GM12878 (cell line): Measurements from ENCODE around the gene UST. TPM values are rescaled to one million over a fixed set of nuclear protein-coding genes. Genes with fewer than 3 reads are reported as not detected.

Source experiments
- ATAC-seq: fragments of 200-7000 bp; cut with Tn5 transposase; 3 replicates; pipeline ENCODE4 v1.9.1; 2020; ENCODE audit warnings: mild to moderate bottlenecking, moderate library complexity
- BruUV-seq: library from RNA; stranded (reverse); fragments of 400-500 nt; replicated peaks from 2 replicates; lab custom pipeline; 2021; lab: Mats Ljungman, UMichigan
- CTCF ChIA-PET: fragments of 300-600 bp; sonication (Branson Sonifier 250); formaldehyde crosslinking; extraction: SDS; loops from one replicate; lab custom pipeline; 2021; ENCODE audit warnings: inconsistent platforms; lab: Yijun Ruan, JAX
- POLR2A ChIA-PET: fragments of 350-600 bp; formaldehyde crosslinking; extraction: SDS; loops from one replicate; lab custom pipeline; 2021; ENCODE audit warnings: inconsistent platforms; lab: Charles Lee
- RAD21 ChIA-PET: fragments of 300-600 bp; sonication (Branson Sonifier 250); formaldehyde crosslinking; loops from one replicate; lab custom pipeline; 2023; ENCODE audit warnings: antibody characterized with exemption; ENCODE audit not compliant: unreplicated experiment; lab: Charles Lee
- SMC1A ChIA-PET: fragments of 300-600 bp; sonication (Branson Sonifier 250); formaldehyde crosslinking; loops from one replicate; lab custom pipeline; 2023; ENCODE audit not compliant: unreplicated experiment, uncharacterized antibody; lab: Charles Lee
- DNase-seq: peaks from one replicate; pipeline ENCODE4 v3.0.0-alpha.2; 2011; ENCODE audit warnings: low read depth, low spot score
- FAIRE-seq: peaks from 3 replicates; lab custom pipeline; 2011; peaks lifted over from hg19 to GRCh38; lab: Jason Lieb, UNC
- H2AFZ ChIP-seq: 2 replicates; pipeline ENCODE4 v1.6.0; 2011; ENCODE audit warnings: low read depth, low read length, control low read depth; ENCODE audit not compliant: control insufficient read depth
- H3K27ac ChIP-seq: 2 replicates; pipeline ENCODE4 v1.5.1; 2011; ENCODE audit warnings: control low read depth; ENCODE audit not compliant: control insufficient read depth, insufficient read depth
- H3K27me3 ChIP-seq, 2 experiments: replicated peaks in 1 of 2; 2 replicates each; pipeline versions ENCODE4 v1.6.0 to v1.6.1; 2011; ENCODE audit warnings: low read length in 1 of 2; ENCODE audit not compliant: control insufficient read depth in 2 of 2, insufficient read depth in 2 of 2
- H3K36me3 ChIP-seq, 2 experiments: 2 replicates each; pipeline ENCODE4 v1.5.1; 2011; ENCODE audit warnings: low read length in 1 of 2; ENCODE audit not compliant: control insufficient read depth in 2 of 2, insufficient read depth in 2 of 2
- H3K4me1 ChIP-seq: 2 replicates; pipeline ENCODE4 v1.6.1; 2011; ENCODE audit warnings: mild to moderate bottlenecking, low read length, moderate library complexity, mixed read lengths; ENCODE audit not compliant: control insufficient read depth, insufficient read depth
- H3K4me2 ChIP-seq: 2 replicates; pipeline ENCODE4 v1.6.0; 2011; ENCODE audit warnings: control low read depth; ENCODE audit not compliant: control insufficient read depth, insufficient read depth
- H3K4me3 ChIP-seq: fragments of 200-600 bp; sonication (generic); 2 replicates; pipeline ENCODE4 v1.5.1; 2016
- H3K79me2 ChIP-seq: 2 replicates; pipeline ENCODE4 v1.6.0; 2011; ENCODE audit warnings: low read length; ENCODE audit not compliant: control insufficient read depth, insufficient read depth
- H3K9ac ChIP-seq: 2 replicates; pipeline ENCODE4 v1.8.0; 2011; ENCODE audit warnings: low read length, control low read depth, mixed read lengths; ENCODE audit not compliant: control insufficient read depth, insufficient read depth
- H3K9me3 ChIP-seq: replicated peaks from 3 replicates; pipeline ENCODE4 v1.5.1; 2011; ENCODE audit warnings: mild to moderate bottlenecking, low read length; ENCODE audit not compliant: control insufficient read depth, insufficient read depth
- H4K20me1 ChIP-seq: 2 replicates; pipeline ENCODE4 v1.6.0; 2011; ENCODE audit not compliant: control insufficient read depth, insufficient read depth
- CBFB ChIP-seq: IDR thresholded peaks from 2 replicates; pipeline ENCODE4 v1.6.1; 2016; ENCODE audit warnings: antibody characterized with exemption, low read depth
- NFYB ChIP-seq: IDR thresholded peaks from 2 replicates; pipeline ENCODE4 v1.6.1; 2011; ENCODE audit warnings: low read depth, mild to moderate bottlenecking, low read length, improper control_type of control experiment, moderate library complexity; ENCODE audit not compliant: insufficient read depth
- NR2F1 ChIP-seq: fragments of 450-650 bp; conservative IDR thresholded peaks from 2 replicates; pipeline ENCODE4 v1.6.1; 2017; ENCODE audit warnings: mild to moderate bottlenecking
- PML ChIP-seq: IDR thresholded peaks from 2 replicates; pipeline ENCODE4 v1.6.1; 2012; ENCODE audit warnings: low read length, inconsistent platforms
- RAD21 ChIP-seq: IDR thresholded peaks from 2 replicates; pipeline ENCODE4 v1.6.1; 2011; ENCODE audit warnings: mild to moderate bottlenecking, low read depth, low read length, moderate library complexity; ENCODE audit not compliant: insufficient read depth
- STAT3 ChIP-seq: IDR thresholded peaks from 2 replicates; pipeline ENCODE4 v1.6.1; 2011; ENCODE audit warnings: low read depth, low read length, improper control_type of control experiment
- TCF3 ChIP-seq: IDR thresholded peaks from 2 replicates; pipeline ENCODE4 v1.6.1; 2012; ENCODE audit warnings: low read depth, mild to moderate bottlenecking, low read length, borderline replicate concordance; ENCODE audit not compliant: insufficient read depth
- ZNF384 ChIP-seq: IDR thresholded peaks from 2 replicates; pipeline ENCODE4 v1.6.1; 2012; ENCODE audit warnings: low read depth, mild to moderate bottlenecking, low read length, improper control_type of control experiment, borderline replicate concordance
- ZZZ3 ChIP-seq: IDR thresholded peaks from 2 replicates; pipeline ENCODE4 v1.6.1; 2011; ENCODE audit warnings: low read depth; ENCODE audit not compliant: control insufficient read depth, insufficient read length
- WGBS: methylation state at CpG from one replicate; pipeline ENCODE4 v1.1.6; 2016; ENCODE audit warnings: low lambda C conversion rate; ENCODE audit not compliant: insufficient replicate concordance, insufficient coverage; ENCODE audit errors: missing lambda C conversion rate; 5-methylcytosine and 5-hydroxymethylcytosine counted together
- in situ Hi-C: fragments of 300-500 bp; cut with MboI; formaldehyde crosslinking; loops from 9 replicates; pipeline ENCODE4 v1.14.3; 2018; ENCODE audit warnings: mixed read lengths
- intact Hi-C: fragments of 100-400 bp; cut with micrococcal nuclease; formaldehyde crosslinking; loops from one replicate; pipeline ENCODE4 v1.14.2; 2022; ENCODE audit not compliant: unreplicated experiment
- polyA plus RNA-seq, 11 experiments: library from polyadenylated mRNA; depleted of rRNA in 4 of 11; unstranded in 6 of 11; stranded (reverse) in 5 of 11; fragments of >200 nt; fragmentation: Nextera tagmentation in 4 of 11; fragmentation: Illumina TruSeq in 1 of 11; extraction: Ambion mirVana in 4 of 11; extraction: Trizol in 1 of 11; gene quantifications; 1 replicate in 1 of 11; 2 replicates in 10 of 11; pipeline versions ENCODE4 v1.2.1 to v1.2.3, GENCODE V29; 2011 to 2016; ENCODE audit warnings: inconsistent platforms in 2 of 11, missing spikeins in 2 of 11, low read depth in 1 of 11
- total RNA-seq, 4 experiments: library from RNA; depleted of rRNA in 3 of 4; stranded (reverse); fragments of >200 nt in 3 of 4; fragmentation: Illumina TruSeq in 1 of 4; extraction: Trizol in 1 of 4; gene quantifications; 2 replicates each; pipeline versions ENCODE4 v1.2.1 to v1.2.3, GENCODE V29; 2013 to 2021
- TF ChIP-seq, protein P1 (sequence below): fragments of 450-650 bp; formaldehyde crosslinking; IDR thresholded peaks from 2 replicates; pipeline ENCODE4 v1.5.0; 2022; ENCODE audit warnings: mild to moderate bottlenecking, missing genetic modification characterization
- TF ChIP-seq, protein P2 (sequence below): fragments of 150-350 bp; IDR thresholded peaks from 2 replicates; pipeline ENCODE4 v1.6.1; 2014; ENCODE audit warnings: mild to moderate bottlenecking, low read depth, low read length
- TF ChIP-seq, protein P3 (sequence below): fragments of 450-650 bp; formaldehyde crosslinking; IDR thresholded peaks from 2 replicates; pipeline ENCODE4 v1.4.0; 2020; ENCODE audit warnings: mild to moderate bottlenecking, moderate library complexity
- TF ChIP-seq, protein P4 (sequence below): IDR thresholded peaks from 2 replicates; pipeline ENCODE4 v1.6.1; 2012; ENCODE audit warnings: low read depth, low read length, improper control_type of control experiment

UST gene
- total and polyA plus RNA-seq, 10 of the 15 experiments (the other 5 are each of a cell fraction or from before 2014, with no cell fraction given): 0.74 to 43.3 (median 2.2) TPM

DNA sequence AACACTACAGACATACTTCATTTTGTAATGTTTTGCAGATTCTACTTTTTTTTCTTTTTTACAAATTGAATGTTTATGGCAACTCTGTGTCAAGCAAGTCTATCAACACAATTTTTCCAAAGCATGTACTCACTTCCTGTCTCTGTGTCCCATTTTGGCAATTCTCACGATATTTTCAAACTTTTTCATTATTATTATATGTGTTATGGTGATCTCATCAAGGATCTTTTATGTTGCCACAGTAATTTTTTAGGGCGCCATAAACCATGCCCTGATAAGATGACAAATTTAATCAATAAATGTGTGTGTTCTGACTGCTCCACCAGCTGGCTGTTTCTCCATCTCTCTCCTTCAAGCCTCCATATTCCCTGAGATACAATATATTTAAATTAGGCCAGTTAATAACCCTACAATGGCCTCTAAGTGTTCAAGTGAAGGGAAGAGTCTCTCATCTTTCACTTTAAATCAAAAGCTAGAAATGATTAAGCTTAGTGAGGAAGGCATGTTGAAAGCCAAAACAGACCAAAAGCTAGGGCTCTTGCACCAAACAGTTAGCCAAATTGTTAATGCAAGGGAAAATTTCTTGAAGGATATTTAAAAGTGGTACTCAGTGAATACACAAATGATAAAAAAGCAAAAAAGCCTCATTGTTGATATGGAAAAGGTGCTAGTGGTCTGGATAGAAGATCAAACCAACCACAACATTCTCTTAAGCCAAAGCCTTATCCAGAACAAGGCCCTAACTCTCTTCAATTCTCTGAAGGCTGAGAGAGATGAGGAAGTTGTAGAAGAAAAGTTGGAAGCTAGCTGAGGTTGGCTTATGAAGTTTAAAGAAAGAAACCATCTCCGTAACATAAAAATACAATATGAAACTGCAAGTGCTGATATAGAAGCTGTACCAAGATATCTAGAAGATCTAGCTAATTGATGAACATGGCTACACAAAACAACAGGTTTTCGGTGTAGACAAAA is 376.3 kb downstream of the UST start:
- Histone ChIP-seq H3K79me2 (no peaks in the 10 kb centered on the region), H3K9me3 (no peaks in the 10 kb centered on the region; the same call in 2 of the 3 replicates), H3K4me1 (no peaks in the 10 kb centered on the region), H3K4me2 (no peak overlapping the region), H3K27ac (no peak overlapping the region), H3K27me3 (no peaks in the 10 kb centered on the region), H3K36me3 (no peaks in the 10 kb centered on the region), H2AFZ (peak overlapping the region; percentile 50), H4K20me1 (no peaks in the 10 kb centered on the region), H3K9ac (no peak overlapping the region), H3K4me3 (no peak overlapping the region)
- SMC1A ChIA-PET: interaction anchor here (0.8 to 2.0 kb wide), 9 partner anchors 8 to 111 kb away, joined by 3 to 8 read pairs (median 3); no protein-coding TSS in a partner anchor
- RAD21 ChIA-PET: interaction anchor here (0.6 to 1.5 kb wide), 4 partner anchors 8 to 69 kb away, joined by 3 to 4 read pairs (median 4); no protein-coding TSS in a partner anchor
- BruUV-seq: no TSS peak
- CTCF ChIA-PET: interaction anchor here (0.6 to 1.7 kb wide), 4 partner anchors 8 to 1866 kb away, joined by 3 to 6 read pairs (median 4); no protein-coding TSS in a partner anchor
- ATAC-seq (no peak), DNase-seq (no peak), FAIRE-seq (no peak)
- WGBS: 49% methylated on average over 4 of the region's 4 CpGs
- in situ Hi-C loops (no loop called here), intact Hi-C loops (no loop called here)
- POLR2A ChIA-PET: interaction anchor here (1.1 to 1.4 kb wide), 2 partner anchors 16 to 73 kb away, joined by 3 to 5 read pairs; no protein-coding TSS in a partner anchor
- TF ChIP-seq, protein P1, sequence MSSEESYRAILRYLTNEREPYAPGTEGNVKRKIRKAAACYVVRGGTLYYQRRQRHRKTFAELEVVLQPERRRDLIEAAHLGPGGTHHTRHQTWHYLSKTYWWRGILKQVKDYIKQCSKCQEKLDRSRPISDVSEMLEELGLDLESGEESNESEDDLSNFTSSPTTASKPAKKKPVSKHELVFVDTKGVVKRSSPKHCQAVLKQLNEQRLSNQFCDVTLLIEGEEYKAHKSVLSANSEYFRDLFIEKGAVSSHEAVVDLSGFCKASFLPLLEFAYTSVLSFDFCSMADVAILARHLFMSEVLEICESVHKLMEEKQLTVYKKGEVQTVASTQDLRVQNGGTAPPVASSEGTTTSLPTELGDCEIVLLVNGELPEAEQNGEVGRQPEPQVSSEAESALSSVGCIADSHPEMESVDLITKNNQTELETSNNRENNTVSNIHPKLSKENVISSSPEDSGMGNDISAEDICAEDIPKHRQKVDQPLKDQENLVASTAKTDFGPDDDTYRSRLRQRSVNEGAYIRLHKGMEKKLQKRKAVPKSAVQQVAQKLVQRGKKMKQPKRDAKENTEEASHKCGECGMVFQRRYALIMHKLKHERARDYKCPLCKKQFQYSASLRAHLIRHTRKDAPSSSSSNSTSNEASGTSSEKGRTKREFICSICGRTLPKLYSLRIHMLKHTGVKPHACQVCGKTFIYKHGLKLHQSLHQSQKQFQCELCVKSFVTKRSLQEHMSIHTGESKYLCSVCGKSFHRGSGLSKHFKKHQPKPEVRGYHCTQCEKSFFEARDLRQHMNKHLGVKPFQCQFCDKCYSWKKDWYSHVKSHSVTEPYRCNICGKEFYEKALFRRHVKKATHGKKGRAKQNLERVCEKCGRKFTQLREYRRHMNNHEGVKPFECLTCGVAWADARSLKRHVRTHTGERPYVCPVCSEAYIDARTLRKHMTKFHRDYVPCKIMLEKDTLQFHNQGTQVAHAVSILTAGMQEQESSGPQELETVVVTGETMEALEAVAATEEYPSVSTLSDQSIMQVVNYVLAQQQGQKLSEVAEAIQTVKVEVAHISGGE (CRISPR knock-in tag): no peak
- TF ChIP-seq, protein P2, sequence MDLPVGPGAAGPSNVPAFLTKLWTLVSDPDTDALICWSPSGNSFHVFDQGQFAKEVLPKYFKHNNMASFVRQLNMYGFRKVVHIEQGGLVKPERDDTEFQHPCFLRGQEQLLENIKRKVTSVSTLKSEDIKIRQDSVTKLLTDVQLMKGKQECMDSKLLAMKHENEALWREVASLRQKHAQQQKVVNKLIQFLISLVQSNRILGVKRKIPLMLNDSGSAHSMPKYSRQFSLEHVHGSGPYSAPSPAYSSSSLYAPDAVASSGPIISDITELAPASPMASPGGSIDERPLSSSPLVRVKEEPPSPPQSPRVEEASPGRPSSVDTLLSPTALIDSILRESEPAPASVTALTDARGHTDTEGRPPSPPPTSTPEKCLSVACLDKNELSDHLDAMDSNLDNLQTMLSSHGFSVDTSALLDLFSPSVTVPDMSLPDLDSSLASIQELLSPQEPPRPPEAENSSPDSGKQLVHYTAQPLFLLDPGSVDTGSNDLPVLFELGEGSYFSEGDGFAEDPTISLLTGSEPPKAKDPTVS: no peak
- TF ChIP-seq ZNF384: no peak
- no peak for TF ChIP-seq PML
- TF ChIP-seq, protein P3, sequence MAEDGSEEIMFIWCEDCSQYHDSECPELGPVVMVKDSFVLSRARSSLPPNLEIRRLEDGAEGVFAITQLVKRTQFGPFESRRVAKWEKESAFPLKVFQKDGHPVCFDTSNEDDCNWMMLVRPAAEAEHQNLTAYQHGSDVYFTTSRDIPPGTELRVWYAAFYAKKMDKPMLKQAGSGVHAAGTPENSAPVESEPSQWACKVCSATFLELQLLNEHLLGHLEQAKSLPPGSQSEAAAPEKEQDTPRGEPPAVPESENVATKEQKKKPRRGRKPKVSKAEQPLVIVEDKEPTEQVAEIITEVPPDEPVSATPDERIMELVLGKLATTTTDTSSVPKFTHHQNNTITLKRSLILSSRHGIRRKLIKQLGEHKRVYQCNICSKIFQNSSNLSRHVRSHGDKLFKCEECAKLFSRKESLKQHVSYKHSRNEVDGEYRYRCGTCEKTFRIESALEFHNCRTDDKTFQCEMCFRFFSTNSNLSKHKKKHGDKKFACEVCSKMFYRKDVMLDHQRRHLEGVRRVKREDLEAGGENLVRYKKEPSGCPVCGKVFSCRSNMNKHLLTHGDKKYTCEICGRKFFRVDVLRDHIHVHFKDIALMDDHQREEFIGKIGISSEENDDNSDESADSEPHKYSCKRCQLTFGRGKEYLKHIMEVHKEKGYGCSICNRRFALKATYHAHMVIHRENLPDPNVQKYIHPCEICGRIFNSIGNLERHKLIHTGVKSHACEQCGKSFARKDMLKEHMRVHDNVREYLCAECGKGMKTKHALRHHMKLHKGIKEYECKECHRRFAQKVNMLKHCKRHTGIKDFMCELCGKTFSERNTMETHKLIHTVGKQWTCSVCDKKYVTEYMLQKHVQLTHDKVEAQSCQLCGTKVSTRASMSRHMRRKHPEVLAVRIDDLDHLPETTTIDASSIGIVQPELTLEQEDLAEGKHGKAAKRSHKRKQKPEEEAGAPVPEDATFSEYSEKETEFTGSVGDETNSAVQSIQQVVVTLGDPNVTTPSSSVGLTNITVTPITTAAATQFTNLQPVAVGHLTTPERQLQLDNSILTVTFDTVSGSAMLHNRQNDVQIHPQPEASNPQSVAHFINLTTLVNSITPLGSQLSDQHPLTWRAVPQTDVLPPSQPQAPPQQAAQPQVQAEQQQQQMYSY (CRISPR knock-in tag): no peak
- TF ChIP-seq CBFB: no peak
- TF ChIP-seq ZZZ3: no peak
- no peak for TF ChIP-seq RAD21
- no peak for TF ChIP-seq NR2F1
- no peak for TF ChIP-seq TCF3
- TF ChIP-seq NFYB: no peak
- no peak for TF ChIP-seq STAT3
- TF ChIP-seq, protein P4, sequence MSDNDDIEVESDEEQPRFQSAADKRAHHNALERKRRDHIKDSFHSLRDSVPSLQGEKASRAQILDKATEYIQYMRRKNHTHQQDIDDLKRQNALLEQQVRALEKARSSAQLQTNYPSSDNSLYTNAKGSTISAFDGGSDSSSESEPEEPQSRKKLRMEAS: no peak
